Measurements from ENCODE around the gene CDC42SE2.
A peak's percentile ranks its signal among the peaks of the same experiment; 100 is the strongest.
"Not testable (repeated sequence)": the region's sequence is repeated elsewhere in the genome, so short reads cannot be mapped to it uniquely, and the experiment has no call there.

Gene CDC42SE2

GRCh38 chr5:131366428-131366827, 102.6 kb downstream of the CDC42SE2 start:
- peak; percentile 48 for DNase-seq (ENCODE audit: low read depth)

- no peak for DNase-seq (ENCODE audit: low read depth)
These were observed 103.5 kb downstream of the CDC42SE2 start for GRCh38 chr5:131367219-131367860.

GRCh38 chr5:131368866-131369265, 105.0 kb downstream of the CDC42SE2 start:
- no peak for DNase-seq (ENCODE audit: low read depth)

- DNase-seq (ENCODE audit: low read depth), result no peak
These were observed 105.7 kb downstream of the CDC42SE2 start for GRCh38 chr5:131369558-131369957.

GRCh38 chr5:131371835-131372234, 108.0 kb downstream of the CDC42SE2 start:
- no peak for DNase-seq (ENCODE audit: low read depth)

- no peak for DNase-seq (ENCODE audit: low read depth)
These were observed 109.4 kb downstream of the CDC42SE2 start for GRCh38 chr5:131373265-131373664.

GRCh38 chr5:131375351-131375750, 111.5 kb downstream of the CDC42SE2 start:
- DNase-seq (ENCODE audit: low read depth), result no peak

- no peak for DNase-seq (ENCODE audit: low read depth)
These were observed 113.5 kb downstream of the CDC42SE2 start for GRCh38 chr5:131377346-131377745.

- DNase-seq (ENCODE audit: low read depth), result no peak
These were observed 114.0 kb downstream of the CDC42SE2 start for GRCh38 chr5:131377785-131378325.

GRCh38 chr5:131378721-131379541, 115.1 kb downstream of the CDC42SE2 start:
- no peak for DNase-seq (ENCODE audit: low read depth)

GRCh38 chr5:131379723-131380122, 115.9 kb downstream of the CDC42SE2 start:
- DNase-seq (ENCODE audit: low read depth), result peak; percentile 33

GRCh38 chr5:131380238-131380637, 116.4 kb downstream of the CDC42SE2 start:
- DNase-seq (ENCODE audit: low read depth), result not testable (repeated sequence)

- DNase-seq (ENCODE audit: low read depth), result peak; percentile 18
These were observed 117.2 kb downstream of the CDC42SE2 start for GRCh38 chr5:131381021-131381420.

- DNase-seq (ENCODE audit: low read depth), result no peak
These were observed 117.9 kb downstream of the CDC42SE2 start for GRCh38 chr5:131381777-131382176.

- DNase-seq (ENCODE audit: low read depth), result peak; percentile 27
These were observed 118.8 kb downstream of the CDC42SE2 start for GRCh38 chr5:131382407-131383395.

GRCh38 chr5:131384173-131384572, 120.3 kb downstream of the CDC42SE2 start:
- no peak for DNase-seq (ENCODE audit: low read depth)

GRCh38 chr5:131384616-131385214, 120.9 kb downstream of the CDC42SE2 start:
- no peak for DNase-seq (ENCODE audit: low read depth)

- DNase-seq (ENCODE audit: low read depth), result no peak
These were observed 122.3 kb downstream of the CDC42SE2 start for GRCh38 chr5:131386124-131386523.

GRCh38 chr5:131386779-131387178, 122.9 kb downstream of the CDC42SE2 start:
- DNase-seq (ENCODE audit: low read depth), result peak; percentile 70

GRCh38 chr5:131387255-131387654, 123.4 kb downstream of the CDC42SE2 start:
- no peak for DNase-seq (ENCODE audit: low read depth)

- DNase-seq (ENCODE audit: low read depth), result no peak
These were observed 125.4 kb downstream of the CDC42SE2 start for GRCh38 chr5:131389096-131389868.
